Stimulated activated CD8-positive, alpha-beta memory T cell treated with anti-CD3 and anti-CD28 coated beads, Interleukin-7, amount 100 ng/mL, for 1 hour (primary cell): ENCODE data around the gene APOLD1.
"Not testable (repeated sequence)": the region's sequence is repeated elsewhere in the genome, so short reads cannot be mapped to it uniquely, and the experiment has no call there.

Source experiments
- DNase-seq, 2 donors: peaks; one replicate each; pipeline ENCODE4 v3.0.0-alpha.2; 2020; ENCODE audit warnings: low read depth in 2 of 2

The APOLD1 gene

DNA sequence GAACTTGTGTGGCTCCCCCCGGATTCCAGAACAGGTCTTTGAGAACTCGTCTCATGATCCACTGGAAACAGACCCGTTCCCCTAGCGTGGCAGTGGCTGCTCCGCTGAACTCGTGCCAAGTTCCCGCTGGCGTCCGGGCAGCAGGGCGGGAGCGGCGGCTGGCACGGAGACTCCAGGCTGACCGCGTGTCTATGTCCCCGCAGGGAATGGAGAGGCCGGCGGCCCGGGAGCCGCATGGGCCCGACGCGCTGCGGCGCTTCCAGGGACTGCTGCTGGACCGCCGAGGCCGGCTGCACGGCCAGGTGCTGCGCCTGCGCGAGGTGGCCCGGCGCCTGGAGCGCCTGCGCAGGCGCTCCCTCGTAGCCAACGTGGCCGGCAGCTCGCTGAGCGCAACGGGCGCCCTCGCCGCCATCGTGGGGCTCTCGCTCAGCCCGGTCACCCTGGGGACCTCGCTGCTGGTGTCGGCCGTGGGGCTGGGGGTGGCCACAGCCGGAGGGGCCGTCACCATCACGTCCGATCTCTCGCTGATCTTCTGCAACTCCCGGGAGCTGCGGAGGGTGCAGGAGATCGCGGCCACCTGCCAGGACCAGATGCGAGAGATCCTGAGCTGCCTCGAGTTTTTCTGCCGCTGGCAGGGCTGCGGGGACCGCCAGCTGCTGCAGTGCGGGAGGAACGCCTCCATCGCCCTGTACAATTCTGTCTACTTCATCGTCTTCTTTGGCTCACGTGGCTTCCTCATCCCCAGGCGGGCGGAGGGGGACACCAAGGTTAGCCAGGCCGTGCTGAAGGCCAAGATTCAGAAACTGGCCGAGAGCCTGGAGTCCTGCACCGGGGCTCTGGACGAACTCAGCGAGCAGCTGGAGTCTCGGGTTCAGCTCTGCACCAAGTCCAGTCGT lies 1.5 kb downstream of the APOLD1 start:
- peak; percentile 35 to 49 for DNase-seq

DNA sequence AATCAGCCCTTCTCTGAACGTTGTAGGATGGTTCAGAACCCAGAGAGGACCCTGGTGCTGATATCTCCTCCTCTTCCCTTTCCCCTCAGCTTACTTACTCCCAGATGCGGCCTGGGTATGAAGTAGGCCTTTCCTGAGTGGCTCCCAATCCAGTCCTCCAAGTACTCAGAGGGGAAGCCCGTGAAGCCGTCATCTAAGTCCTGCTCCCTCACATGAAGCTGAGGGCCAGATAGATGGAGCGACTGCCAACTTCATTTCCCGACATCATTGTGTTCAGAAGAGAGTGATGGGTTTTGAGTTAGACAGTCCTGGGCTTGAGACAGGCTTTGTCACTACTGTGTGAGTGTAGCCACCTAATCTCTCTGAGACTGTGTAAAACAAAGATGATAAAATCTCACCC lies 2.7 kb downstream of the APOLD1 start:
- no peak for DNase-seq

DNA sequence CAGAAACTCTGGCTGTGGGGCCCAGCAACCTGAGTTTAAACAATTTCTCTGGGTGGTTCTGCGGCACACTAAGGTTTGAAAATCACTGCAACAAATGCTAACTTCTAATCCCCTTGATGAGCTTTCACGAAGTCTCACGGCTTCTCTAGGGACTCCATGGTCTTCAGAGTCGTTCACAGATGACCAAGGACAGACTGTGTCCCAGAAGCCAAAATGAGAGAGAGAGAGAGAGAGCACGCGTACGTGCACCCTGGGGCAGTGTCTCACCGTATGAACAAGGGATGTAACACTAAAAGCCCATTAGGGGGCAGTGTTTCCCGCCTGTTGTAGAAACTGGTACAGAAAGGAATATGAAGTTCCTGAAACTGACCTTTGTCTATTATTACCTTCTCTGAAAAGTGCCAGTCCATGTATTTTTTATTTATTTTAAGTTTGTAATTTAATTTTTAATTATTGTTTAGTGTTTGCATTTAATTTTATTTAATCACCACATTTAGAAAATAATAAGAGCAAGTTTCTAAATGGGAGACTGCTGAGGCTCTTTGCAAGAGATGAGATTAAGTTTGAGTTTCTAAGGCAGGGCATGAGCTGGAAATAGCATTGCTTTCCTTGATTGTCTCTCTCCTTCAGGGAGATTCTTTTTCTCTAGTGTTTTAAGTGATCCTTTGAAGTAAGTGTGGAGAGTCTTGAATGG lies 3.4 kb downstream of the APOLD1 start:
- peak in 1 of 2 donors; percentile 34 for DNase-seq

DNA sequence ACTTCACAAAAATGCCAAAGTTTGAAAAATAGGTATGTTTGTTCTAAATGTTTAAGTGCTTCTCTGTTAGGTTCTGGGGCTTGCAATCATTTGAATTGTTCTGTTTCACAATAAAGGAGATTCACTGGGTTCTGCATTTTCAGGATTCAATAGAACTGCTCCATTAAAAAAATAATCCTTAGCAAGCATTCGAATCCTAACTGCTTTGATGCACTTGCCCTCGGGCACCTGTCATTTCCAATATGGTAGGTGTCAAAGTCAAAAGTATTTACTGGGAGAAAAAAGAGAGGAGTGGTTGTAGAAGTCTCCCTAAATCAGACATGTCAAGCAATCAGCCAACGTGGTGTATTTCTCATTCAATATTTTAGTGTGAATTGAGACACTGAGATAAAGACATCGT lies 5.5 kb downstream of the APOLD1 start:
- no peak for DNase-seq

DNA sequence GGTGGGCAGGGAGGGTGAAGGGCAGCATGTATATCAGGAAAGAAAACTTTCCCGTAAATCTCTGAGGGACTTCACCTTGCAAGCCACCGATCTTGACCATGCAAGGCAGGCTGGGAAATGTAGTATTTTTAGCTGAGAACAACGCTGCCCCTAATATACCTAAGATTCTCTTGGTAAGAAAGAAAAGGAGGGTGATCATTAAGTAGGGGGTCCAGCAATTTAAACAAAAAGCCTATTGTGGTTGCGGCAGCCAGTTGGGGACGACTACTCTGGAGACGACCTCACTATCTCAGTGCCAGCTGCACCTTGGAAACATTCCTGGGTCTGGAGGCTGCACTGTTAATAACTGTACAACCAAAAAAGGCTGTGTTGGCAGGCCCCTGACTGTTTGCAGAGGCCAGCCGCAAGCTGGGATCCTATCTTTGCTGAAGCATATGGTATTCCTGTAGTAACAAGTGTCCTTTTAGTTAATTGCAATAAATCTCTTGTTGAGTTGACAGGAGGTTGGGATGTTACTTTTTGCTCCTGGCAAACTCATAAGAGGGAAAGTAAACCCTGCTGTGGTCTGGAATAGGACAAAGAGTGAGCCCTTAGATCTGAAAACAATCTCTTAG lies 6.4 kb downstream of the APOLD1 start:
- DNase-seq, result no peak

DNA sequence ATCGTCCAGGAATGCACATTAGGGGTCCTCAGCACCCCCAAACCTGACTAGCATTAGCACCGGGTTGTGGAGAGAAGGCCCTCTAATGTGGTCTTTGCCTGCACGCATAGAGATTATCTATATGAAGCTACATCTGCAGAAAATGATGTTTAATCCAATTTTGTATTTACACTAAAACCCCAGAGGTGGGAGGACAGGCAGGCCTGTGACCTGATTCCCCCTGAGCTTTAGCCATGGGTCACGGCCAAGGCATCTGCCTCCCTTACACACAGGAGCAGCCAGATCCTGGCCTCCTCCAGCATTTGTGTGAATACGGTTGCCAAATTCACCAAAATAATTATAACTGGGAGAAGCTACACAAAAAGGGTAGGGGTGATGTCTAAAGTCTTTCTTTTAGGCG lies 7.0 kb downstream of the APOLD1 start:
- no peak for DNase-seq

DNA sequence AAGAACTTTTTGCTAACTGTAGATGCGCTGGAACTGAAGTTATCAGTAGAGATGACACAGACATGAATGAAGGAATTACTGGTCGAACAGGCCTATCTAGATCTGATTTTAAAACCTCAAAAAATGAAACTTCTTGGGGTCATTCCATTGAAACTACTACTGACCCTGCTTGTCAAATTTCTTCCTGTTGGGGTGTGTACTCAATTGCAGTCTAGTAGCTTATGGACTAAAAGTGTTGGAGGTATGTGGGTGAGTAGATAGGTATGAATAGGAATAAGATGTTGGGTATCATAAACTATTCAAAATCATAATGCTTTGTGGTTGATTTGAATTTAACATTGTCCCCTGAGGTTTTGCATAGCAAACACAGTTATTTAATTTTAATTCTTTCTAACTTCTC lies 9.2 kb downstream of the APOLD1 start:
- DNase-seq, result no peak

DNA sequence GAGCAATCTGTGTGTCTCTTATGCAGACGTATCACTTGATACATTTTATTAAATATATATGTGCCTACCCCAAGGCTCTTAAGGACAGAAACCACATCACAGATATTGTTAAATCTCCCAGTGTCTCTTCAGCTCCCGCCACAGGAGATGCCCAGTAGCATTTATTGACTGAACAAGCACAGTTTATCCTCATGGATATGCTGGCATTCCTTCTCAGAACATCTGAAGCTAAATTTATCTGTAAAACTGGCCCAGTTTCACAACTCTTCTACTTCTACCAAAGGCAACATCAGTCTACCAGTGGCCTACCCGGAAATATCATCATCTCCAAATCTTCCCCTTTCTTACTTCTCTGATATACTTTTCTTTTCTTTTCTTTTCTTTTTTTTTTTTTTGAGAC lies 10.7 kb downstream of the APOLD1 start:
- DNase-seq, result no peak

DNA sequence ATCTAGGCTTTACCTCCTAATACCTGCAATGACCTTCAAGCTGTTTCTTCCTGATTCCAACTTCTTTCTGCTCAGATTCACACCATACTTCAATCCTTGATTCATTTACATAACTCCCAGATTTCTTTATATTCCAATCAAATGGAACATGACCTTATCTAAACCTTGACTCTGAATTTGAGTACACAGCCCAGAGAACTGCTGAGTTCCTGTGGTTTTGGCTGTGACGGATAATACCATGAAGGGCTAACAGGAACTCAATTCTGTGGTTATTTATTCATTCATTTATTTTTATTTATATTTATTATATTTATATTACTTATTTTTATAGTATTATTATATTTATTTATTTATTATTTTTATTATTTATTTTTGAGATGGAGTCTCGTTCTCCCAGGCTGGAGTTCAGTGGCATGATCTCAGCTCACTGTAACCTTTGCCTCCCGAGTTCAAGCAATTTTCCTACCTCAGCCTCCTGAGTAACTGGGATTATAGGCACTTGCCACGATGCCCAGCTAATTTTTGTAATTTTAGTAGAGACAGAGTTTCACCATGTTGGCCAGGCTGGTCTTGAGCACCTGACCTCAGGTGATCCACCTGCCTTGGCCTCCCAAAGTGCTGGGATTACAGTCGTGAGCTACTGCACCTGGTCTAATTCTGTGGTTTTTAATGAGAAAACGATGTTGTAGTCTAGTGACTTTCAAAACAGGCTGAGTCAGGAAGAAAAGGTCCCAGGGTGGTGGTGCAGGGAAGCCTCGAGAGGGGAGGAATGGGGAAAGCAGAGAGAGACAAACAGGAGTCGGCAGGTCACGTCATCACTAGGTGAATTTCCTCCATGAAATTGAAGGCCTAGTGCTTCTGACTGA lies 11.7 kb downstream of the APOLD1 start:
- DNase-seq, result no peak

DNA sequence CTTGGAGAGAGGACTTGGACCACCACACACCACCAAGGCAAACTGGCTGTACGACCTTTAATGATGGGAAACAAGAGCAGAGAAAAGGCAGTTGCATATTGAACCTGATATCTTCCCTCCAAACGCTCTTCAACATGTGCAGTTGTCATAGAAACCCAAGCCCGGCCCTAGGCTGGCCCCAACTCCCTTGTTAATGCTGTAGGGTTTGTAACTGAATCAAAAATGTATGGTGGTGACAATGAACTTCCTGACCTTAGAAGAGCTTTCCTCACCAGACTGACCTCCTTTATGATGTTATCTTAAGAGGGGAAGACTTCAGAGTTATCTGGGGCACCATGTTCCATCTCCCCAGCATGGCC lies 12.3 kb downstream of the APOLD1 start:
- no peak for DNase-seq

DNA sequence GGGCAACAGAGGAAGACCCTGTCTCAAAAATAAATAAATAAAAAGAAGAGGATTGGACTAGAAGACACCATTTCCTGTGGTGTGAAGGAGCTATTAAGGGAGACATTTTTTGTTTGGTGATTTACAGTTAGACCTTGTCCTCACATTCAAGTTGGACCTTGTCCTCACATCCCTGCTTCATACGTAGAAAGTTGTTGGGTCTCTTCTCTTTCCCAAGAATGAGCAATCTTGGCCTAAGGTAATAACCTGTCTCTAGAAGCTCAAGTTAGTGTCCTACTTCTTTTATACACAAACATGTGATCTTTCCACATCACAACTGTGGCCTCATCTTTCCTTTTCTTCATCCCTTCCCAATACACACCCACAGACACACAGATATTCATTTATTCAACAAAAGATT lies 13.0 kb downstream of the APOLD1 start:
- no peak for DNase-seq

DNA sequence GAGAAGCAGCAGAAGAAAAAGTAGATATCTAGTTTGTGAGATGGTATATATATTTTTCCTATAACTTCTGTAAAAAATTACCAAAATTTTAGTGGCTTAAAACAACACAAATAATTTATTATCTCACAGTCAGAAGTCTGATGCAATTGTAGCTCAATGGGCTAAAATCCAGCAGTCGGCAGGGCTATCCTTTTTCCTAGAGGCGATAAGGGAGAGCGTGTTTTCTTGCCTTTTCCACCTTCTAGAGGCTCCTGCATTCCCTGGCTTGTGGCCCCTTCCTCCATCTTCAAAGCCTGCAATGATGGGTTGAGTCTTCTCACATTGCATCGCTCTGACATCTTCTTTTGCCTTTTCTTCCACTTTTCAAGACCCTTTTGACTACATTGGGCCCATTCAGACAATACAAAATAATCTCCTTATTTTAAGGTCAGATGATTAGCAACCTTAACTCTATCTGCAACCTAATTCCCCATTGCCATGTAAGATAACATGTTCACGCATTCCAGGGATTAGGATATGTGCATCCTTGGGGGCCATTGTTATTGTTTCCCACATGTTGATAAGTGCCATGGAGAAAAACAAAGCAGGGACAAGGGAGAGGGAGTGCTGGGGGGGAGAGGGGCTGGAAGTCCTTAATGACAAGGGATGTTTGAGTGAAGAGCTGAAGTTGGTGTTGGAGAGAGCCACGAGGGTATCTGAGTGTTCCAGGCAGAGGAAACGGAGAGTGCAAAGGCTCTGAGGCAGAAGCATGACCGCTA lies 13.9 kb downstream of the APOLD1 start:
- no peak for DNase-seq

DNA sequence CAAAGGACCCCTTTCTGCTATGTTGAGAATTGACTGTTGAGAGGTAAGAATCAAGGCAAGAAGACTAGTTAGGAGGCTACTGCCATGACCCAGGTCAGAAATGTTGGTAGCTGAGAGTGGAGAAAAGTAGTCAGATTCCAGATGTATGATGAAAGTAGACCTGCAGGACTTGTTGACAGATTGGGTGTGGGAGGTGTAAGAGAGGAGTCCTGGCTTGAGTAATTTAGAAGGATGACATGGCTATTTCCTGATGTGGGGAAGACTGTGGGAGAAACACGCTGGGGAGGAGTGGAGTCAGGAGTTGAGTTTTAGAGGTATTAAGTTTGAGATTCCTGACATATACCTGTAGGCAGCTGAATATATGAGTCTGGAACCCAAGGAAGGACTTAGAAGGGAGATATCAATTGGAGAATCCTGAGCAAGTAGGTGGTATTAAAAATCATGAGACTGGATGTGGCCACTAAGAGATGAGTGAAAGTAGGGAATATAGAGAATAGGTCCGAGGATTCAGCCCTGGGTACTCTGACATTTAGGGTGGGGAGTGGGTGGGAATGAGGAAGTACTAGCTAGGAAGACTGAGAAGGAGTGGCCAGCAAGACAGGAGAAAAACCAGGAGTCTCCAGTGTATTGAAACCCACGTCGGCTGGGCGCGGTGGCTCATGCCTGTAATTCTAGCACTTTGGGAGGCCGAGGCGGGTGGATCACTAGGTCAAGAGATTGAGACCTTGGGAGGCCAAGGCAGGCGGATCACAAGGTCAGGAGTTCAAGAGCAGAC lies 15.1 kb downstream of the APOLD1 start:
- no peak for DNase-seq

DNA sequence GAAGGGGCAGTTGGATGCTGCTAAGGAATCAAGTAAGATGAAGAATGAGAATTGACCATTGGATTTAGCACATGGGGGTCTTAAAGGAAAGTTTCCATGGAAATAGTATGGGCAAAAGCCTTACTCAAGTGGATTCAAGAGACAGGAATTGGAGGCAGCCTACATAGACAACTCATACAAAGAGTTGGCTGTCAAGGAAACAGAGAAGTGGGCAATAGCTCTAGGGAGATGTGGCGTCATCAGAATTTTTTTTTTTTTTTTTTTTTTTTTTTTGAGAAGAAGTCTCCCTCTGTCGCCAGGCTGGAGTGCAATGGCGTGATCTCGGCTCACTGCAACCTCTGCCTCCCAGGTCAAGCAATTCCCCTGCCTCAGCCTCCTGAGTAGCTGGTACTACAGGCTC lies 16.2 kb downstream of the APOLD1 start:
- not testable (repeated sequence) for DNase-seq

DNA sequence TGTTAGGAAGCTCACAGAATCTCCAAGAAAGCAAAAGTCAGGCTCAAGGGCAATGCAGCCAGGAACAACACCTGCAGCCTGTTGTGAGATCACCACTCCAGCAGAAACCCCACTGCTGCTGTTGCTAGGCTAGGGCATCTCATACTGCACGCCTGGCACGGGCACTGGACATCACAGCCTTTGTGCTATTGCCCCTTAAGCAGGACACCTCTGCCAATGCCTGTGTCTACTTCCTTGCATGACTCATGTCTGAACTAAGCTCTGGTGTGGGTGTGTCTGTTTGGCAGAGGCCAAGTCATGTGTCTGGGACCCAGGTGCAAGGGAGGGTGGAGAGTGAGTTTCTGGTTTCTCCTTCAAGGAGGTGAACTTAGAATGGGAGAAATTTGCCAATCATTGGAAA lies 17.7 kb downstream of the APOLD1 start:
- DNase-seq, result no peak

DNA sequence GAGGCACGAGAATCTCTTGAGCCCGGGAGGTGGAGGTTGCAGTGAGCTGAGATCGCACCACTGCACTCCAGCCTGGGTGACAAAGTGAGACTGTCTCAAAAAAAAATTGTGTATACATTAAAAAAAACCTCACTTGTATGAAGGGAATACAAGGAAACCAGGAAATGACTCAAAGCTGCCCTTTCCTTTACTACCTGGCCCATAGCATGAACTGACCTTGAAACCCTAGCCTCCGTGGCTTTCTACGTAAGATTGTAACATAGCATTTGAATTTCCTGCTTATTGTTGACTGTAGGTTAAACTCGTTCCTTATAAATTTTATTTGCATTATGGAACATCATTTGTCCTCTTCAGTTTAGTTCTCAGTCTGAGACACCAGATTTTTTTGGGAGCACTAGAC lies 18.6 kb downstream of the APOLD1 start:
- no peak for DNase-seq

DNA sequence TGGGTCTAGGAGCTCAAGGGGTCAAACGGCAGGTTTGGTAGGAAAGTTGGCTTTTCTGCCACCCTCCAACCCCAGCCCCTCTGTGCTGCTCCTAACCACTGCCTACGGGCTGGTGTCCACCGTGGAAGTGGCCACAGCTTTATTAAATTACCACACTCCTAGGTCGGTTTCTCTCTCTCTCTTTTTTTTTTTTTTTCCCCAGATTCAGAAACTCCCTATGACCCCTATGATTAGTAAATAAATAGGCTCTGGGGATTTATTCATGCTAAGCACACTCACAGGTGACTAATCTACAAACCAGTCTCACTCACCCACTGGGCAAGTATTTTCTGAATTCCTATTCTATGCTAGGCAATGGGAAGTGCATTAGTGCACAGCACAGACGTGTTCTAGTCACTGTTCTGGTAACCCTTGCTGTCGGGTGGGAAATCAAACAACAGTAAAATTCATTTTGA lies 19.0 kb downstream of the APOLD1 start:
- DNase-seq, result no peak

DNA sequence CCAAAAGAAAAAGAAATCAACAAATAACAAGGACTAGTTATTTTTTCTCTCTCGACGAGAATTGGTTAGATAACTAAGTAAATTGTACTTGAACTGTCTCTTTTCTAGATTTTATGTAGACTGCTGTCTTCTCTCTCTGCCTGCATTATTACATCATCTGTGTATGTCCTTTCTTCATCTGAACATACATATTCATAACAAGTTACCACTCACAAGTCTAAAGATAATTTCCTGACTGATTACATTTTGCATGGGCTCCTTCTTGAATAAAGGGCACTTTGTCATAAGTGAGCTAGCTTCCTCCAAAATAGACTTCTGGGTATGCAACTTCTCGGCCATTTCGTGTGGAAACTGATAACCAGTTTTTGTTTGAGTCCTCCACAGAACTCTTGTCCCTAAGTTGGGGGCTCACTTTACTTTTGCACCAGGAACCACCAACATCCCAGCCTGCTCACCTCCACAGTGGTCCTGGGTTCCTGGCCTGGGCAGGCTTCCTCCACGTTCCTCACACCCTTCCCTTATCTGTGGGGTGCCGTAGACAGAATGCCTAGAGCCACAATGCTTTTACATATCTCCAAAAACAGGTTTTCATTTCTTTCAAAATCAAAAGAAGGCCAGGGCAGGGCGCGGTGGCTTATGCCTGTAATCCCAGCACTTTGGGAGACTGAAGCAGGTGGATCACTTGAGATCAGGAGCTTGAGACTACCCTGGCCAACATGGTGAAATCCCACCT lies 21.5 kb downstream of the APOLD1 start:
- DNase-seq, result no peak

DNA sequence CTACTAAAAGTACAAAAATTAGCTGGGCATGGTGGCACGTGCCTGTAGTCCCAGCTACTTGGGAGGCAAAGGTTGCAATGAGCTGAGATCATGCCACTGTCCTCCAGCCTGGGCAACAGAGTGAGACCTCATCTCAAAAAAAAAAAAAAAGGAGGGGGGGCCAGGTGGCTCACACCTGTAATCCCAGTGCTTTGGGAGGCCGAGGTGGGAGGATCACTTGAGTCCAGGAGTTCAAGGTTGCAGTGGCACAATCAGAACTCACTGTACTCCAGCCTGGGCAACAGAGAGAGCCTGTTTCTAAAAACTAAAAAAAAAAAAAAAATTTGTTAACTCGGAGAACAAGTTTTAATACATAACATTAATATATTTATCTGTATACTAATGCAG lies 22.1 kb downstream of the APOLD1 start:
- not testable (repeated sequence) for DNase-seq
